Transverse colon (tissue), 3 donors: ENCODE data around the gene GSTP1.
A peak's percentile ranks its signal among the peaks of the same experiment; 100 is the strongest.

ENCODE experiments used
- EP300 ChIP-seq: sonication (generic); formaldehyde crosslinking; IDR thresholded peaks from one replicate; pipeline ENCODE4 v1.6.1; 2017; ENCODE audit warnings: antibody characterized with exemption, low read depth
- POLR2A ChIP-seq: fragments of 450-650 bp; IDR thresholded peaks from one replicate; pipeline ENCODE4 v1.6.1; 2016; ENCODE audit warnings: antibody characterized with exemption, mild to moderate bottlenecking, moderate library complexity
- TF ChIP-seq, protein P1 (sequence below), 5 experiments: fragments of 200-600 bp in 3 of 5; fragments of 450-650 bp in 2 of 5; sonication (generic) in 3 of 5; IDR thresholded peaks; 1 replicate in 2 of 5; 2 replicates in 3 of 5; pipeline ENCODE4 v1.5.1; 2016 to 2017; ENCODE audit warnings: antibody characterized with exemption in 5 of 5, inconsistent platforms in 3 of 5, mild to moderate bottlenecking in 2 of 5, moderate library complexity in 1 of 5

DNA sequence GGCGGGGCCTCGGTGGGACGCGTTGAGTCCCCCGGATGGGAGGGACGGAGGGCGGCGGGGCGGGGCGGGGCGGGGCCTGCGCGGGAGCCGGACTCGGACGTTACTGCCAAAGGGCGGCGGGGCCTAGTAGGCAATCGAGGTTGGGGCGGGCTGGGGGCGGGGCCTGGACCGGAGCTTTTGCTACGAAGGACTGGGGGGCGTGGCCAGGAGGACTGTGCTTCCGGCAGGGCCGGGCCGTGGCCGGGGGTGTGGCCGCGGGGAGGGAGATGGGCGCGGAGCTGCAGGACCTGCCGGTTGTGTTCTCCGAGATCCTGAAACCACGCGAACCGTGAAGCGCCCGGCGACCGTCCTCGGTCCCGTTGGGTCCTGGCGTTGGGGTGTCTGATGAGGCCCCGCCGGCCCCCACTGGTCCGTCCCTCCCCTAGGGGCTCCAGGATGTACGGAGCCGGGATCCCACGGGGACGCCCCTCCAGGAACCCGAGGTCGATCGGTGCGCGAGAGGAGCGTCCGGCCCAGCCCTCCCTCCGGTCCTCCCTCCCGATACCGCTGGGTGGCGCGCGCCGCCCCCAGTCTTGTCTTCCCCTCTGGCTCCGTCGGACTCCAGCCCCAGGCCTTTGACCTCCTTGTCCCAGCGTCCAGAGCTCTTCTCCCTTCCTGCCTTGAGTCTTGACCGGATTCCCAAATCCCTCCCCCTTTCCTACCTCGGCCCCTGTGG is 46.8 kb downstream of the GSTP1 start:
- peak; percentile 96 for TF ChIP-seq POLR2A
- TF ChIP-seq, protein P1, sequence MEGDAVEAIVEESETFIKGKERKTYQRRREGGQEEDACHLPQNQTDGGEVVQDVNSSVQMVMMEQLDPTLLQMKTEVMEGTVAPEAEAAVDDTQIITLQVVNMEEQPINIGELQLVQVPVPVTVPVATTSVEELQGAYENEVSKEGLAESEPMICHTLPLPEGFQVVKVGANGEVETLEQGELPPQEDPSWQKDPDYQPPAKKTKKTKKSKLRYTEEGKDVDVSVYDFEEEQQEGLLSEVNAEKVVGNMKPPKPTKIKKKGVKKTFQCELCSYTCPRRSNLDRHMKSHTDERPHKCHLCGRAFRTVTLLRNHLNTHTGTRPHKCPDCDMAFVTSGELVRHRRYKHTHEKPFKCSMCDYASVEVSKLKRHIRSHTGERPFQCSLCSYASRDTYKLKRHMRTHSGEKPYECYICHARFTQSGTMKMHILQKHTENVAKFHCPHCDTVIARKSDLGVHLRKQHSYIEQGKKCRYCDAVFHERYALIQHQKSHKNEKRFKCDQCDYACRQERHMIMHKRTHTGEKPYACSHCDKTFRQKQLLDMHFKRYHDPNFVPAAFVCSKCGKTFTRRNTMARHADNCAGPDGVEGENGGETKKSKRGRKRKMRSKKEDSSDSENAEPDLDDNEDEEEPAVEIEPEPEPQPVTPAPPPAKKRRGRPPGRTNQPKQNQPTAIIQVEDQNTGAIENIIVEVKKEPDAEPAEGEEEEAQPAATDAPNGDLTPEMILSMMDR (IDR thresholded peaks at IDR 0.05), result peak; percentile 75 to 97 (median 85)
- no peak for TF ChIP-seq EP300
